Measurements from ENCODE around the gene YIPF5.

The YIPF5 gene

GRCh38 chr5:144205141-144205551 is 34.7 kb upstream of the YIPF5 start:
- POLR2A ChIA-PET, result interaction anchor here (0.6 kb wide), 2 partner anchors 471 to 1582 kb away, joined by 3 read pairs; no protein-coding TSS in a partner anchor
- TF ChIP-seq, protein P1, sequence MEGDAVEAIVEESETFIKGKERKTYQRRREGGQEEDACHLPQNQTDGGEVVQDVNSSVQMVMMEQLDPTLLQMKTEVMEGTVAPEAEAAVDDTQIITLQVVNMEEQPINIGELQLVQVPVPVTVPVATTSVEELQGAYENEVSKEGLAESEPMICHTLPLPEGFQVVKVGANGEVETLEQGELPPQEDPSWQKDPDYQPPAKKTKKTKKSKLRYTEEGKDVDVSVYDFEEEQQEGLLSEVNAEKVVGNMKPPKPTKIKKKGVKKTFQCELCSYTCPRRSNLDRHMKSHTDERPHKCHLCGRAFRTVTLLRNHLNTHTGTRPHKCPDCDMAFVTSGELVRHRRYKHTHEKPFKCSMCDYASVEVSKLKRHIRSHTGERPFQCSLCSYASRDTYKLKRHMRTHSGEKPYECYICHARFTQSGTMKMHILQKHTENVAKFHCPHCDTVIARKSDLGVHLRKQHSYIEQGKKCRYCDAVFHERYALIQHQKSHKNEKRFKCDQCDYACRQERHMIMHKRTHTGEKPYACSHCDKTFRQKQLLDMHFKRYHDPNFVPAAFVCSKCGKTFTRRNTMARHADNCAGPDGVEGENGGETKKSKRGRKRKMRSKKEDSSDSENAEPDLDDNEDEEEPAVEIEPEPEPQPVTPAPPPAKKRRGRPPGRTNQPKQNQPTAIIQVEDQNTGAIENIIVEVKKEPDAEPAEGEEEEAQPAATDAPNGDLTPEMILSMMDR (IDR thresholded peaks at IDR 0.05; ENCODE audit: insufficient read depth, low read length, missing control alignments), result no peak
- no peak for DNase-seq (ENCODE audit: low read depth, low spot score)
- H3K4me3 ChIP-seq (ENCODE audit: low read depth, low read length), result peak overlapping the region; percentile 58
- CTCF ChIA-PET, result interaction anchor here (0.6 to 4.7 kb wide), 17 partner anchors 9 to 1925 kb away, joined by 3 to 39 read pairs (median 7); no protein-coding TSS in a partner anchor

- ChIA-PET POLR2A (no interaction called here), CTCF (interaction anchor here (0.8 to 2.8 kb wide), 47 partner anchors 8 to 1927 kb away, joined by 3 to 62 read pairs (median 3); partner anchors contain the start of gene PRELID2)
- no peak overlapping the region for H3K4me3 ChIP-seq (ENCODE audit: low read depth, low read length)
- DNase-seq (ENCODE audit: low read depth, low spot score), result no peak
- TF ChIP-seq, protein P1 (IDR thresholded peaks at IDR 0.05; ENCODE audit: insufficient read depth, low read length, missing control alignments), result peak; percentile 63
Observed at GRCh38 chr5:144203750-144204596, 33.5 kb upstream of the YIPF5 start.

DNA sequence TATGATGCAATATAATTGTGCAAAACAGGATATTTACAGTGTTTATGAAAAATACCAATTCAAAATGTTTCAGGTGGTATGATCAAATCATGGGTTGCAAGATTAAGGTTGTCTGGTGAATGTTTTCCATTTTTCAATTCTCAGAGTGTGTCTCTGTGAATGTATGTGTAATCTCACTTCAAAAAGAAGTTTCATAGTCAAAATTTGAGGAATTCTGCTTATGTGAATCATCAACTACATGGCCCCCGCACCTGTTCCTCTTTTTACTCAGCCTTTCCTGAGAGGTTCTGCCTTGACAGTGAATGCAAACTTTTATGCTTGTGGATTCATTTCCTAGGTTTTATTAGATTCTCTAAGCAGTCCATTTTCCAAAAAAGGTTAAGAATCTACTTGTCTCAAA is 32.3 kb upstream of the YIPF5 start:
- TF ChIP-seq, protein P1 (IDR thresholded peaks at IDR 0.05; ENCODE audit: insufficient read depth, low read length, missing control alignments), result no peak
- no peak overlapping the region for H3K4me3 ChIP-seq (ENCODE audit: low read depth, low read length)
- CTCF ChIA-PET, result interaction anchor here (1.6 to 1.8 kb wide), 5 partner anchors 12 to 1846 kb away, joined by 6 to 62 read pairs (median 12); no protein-coding TSS in a partner anchor
- POLR2A ChIA-PET, result no interaction called here
- DNase-seq (ENCODE audit: low read depth, low spot score), result no peak

DNA sequence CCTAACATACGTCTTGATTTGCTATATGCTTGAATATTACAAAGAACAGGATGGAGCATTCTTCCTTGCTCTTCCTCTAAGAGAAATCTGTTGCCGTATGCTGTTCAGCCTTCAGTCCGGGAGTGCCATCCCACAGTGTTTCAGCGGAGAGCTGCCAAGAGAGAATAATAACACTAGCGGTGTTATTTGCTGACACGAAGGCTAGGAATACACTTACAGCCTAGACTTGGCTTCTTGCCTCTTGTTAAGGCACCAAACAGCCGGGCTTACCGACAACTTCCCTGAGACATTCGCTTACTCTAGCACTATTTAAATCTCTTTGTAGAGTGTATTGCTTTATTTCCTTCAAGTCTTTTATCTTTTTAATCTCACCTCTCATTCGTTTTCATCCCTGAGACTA is 31.6 kb upstream of the YIPF5 start:
- no peak for DNase-seq (ENCODE audit: low read depth, low spot score)
- POLR2A ChIA-PET, result no interaction called here
- no peak overlapping the region for H3K4me3 ChIP-seq (ENCODE audit: low read depth, low read length)
- TF ChIP-seq, protein P1 (IDR thresholded peaks at IDR 0.05; ENCODE audit: insufficient read depth, low read length, missing control alignments), result no peak
- CTCF ChIA-PET, result interaction anchor here (0.9 to 1.1 kb wide), 3 partner anchors 9 to 1686 kb away, joined by 3 read pairs; no protein-coding TSS in a partner anchor

DNA sequence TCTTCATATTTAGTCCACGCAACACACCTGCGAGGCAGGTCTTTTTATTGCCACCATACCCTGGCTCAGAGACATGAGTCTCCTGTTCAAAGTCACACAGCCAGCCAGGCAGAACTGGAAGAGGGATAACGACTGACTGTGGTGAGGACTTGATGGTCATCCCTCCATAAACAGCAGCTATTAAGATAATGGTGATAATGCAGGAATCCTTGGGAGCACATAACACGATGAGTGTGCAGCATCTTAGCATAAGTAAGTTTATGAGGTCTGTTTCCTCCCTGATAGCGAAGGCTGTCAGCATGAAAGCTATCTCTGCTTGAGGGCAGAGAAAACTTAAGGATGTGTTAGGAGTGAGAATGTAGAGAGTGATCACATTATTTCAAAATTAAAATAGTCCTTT is 31.1 kb upstream of the YIPF5 start:
- TF ChIP-seq, protein P1 (IDR thresholded peaks at IDR 0.05; ENCODE audit: insufficient read depth, low read length, missing control alignments), result no peak
- DNase-seq (ENCODE audit: low read depth, low spot score), result no peak
- CTCF ChIA-PET, result interaction anchor here (0.9 to 1.1 kb wide), 3 partner anchors 9 to 1686 kb away, joined by 3 read pairs; no protein-coding TSS in a partner anchor
- no peak overlapping the region for H3K4me3 ChIP-seq (ENCODE audit: low read depth, low read length)
- POLR2A ChIA-PET, result no interaction called here

DNA sequence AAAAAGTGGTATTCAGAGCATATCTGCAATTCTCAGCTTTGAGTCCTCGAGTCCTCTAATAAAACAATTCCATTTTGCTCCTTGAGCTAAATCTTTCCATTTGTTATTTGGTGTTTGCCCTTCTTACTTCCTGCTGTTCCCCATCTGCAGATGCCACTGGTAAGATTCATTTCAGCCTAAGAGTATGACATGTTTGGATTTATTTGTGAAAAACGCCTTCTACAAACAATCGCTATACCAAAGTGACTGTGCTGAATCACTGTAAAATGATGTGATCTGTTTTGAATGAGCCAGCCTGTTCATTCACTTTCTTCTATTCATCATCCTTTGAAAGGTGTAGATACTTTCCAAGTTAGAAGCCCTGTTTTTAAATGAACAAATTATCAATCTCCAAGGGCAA is 27.9 kb upstream of the YIPF5 start:
- no peak overlapping the region for H3K4me3 ChIP-seq (ENCODE audit: low read depth, low read length)
- CTCF ChIA-PET, result interaction anchor here (1.2 kb wide), 1 partner anchor 1627 kb away, joined by 8 read pairs; no protein-coding TSS in a partner anchor
- no peak for DNase-seq (ENCODE audit: low read depth, low spot score)
- TF ChIP-seq, protein P1 (IDR thresholded peaks at IDR 0.05; ENCODE audit: insufficient read depth, low read length, missing control alignments), result no peak
- POLR2A ChIA-PET, result no interaction called here

Measured in AG04449 (cell line).